Liver (tissue), 9 donors: ENCODE results near the gene IMPDH2. TPM values are rescaled to one million over a fixed set of nuclear protein-coding genes. Genes with fewer than 3 reads are reported as not detected.

ENCODE experiments used
- DNase-seq: peaks from one replicate; pipeline ENCODE4 v3.0.0-alpha.2; 2017; ENCODE audit warnings: low spot score
- H3K27ac ChIP-seq, 2 donors: one replicate each; pipeline ENCODE4 v1.7.0; 2013; ENCODE audit warnings: inconsistent platforms in 2 of 2, low read length in 2 of 2, control low read depth in 1 of 2, low read depth in 1 of 2, mild to moderate bottlenecking in 1 of 2
- H3K27me3 ChIP-seq, 4 donors: one replicate each; pipeline versions ENCODE4 v1.6.1 to v1.7.0; 2013; ENCODE audit warnings: low read length in 3 of 4, inconsistent platforms in 1 of 4, mild to moderate bottlenecking in 1 of 4, moderate library complexity in 1 of 4; ENCODE audit not compliant: control insufficient read depth in 4 of 4, insufficient read depth in 4 of 4
- H3K36me3 ChIP-seq, 4 donors: one replicate each; pipeline versions ENCODE4 v1.6.1 to v1.7.0; 2013; ENCODE audit warnings: low read length in 3 of 4, mild to moderate bottlenecking in 3 of 4, low read depth in 1 of 4, moderate library complexity in 1 of 4; ENCODE audit not compliant: control insufficient read depth in 4 of 4, insufficient read depth in 3 of 4
- H3K4me1 ChIP-seq, 4 donors: one replicate each; pipeline versions ENCODE4 v1.6.1 to v1.7.0; 2013; ENCODE audit warnings: low read length in 3 of 4, mild to moderate bottlenecking in 3 of 4, moderate library complexity in 1 of 4; ENCODE audit not compliant: control insufficient read depth in 4 of 4, insufficient read depth in 4 of 4
- H3K4me3 ChIP-seq, 3 donors: one replicate each; pipeline versions ENCODE4 v1.6.1 to v1.7.0; 2013; ENCODE audit warnings: low read length in 3 of 3, control low read depth in 1 of 3, low read depth in 1 of 3, mild to moderate bottlenecking in 1 of 3
- H3K9ac ChIP-seq, 2 donors: one replicate each; pipeline ENCODE4 v1.7.0; 2013; ENCODE audit warnings: low read length in 2 of 2, mild to moderate bottlenecking in 2 of 2, moderate library complexity in 2 of 2, control low read depth in 1 of 2, low read depth in 1 of 2
- H3K9me3 ChIP-seq, 4 donors: one replicate each; pipeline versions ENCODE4 v1.6.1 to v1.7.0; 2013; ENCODE audit warnings: low read length in 3 of 4; ENCODE audit not compliant: control insufficient read depth in 4 of 4
- EGR1 ChIP-seq, 2 donors: IDR thresholded peaks; 2 replicates each; pipeline ENCODE4 v1.6.1; 2016 to 2018; ENCODE audit warnings: antibody characterized with exemption in 2 of 2, low read depth in 2 of 2
- HNF4A ChIP-seq, 2 donors: conservative IDR thresholded peaks; 2 replicates each; pipeline ENCODE4 v1.6.1; 2016; ENCODE audit warnings: antibody characterized with exemption in 2 of 2, mild to moderate bottlenecking in 2 of 2
- HNF4G ChIP-seq: IDR thresholded peaks from 2 replicates; pipeline ENCODE4 v1.6.1; 2016; ENCODE audit warnings: antibody characterized with exemption
- MAX ChIP-seq: IDR thresholded peaks from 2 replicates; pipeline ENCODE4 v1.6.1; 2016; ENCODE audit warnings: antibody characterized with exemption
- NR2F2 ChIP-seq: IDR thresholded peaks from 2 replicates; pipeline ENCODE4 v1.6.1; 2016; ENCODE audit warnings: antibody characterized with exemption
- RAD21 ChIP-seq, 2 donors: IDR thresholded peaks; 2 replicates each; pipeline ENCODE4 v1.6.1; 2016; ENCODE audit warnings: antibody characterized with exemption in 2 of 2, mild to moderate bottlenecking in 2 of 2
- REST ChIP-seq: IDR thresholded peaks from 2 replicates; pipeline ENCODE4 v1.6.1; 2016; ENCODE audit warnings: antibody characterized with exemption, mild to moderate bottlenecking
- RXRA ChIP-seq, 2 donors: IDR thresholded peaks; 2 replicates each; pipeline ENCODE4 v1.6.1; 2017 to 2018; ENCODE audit warnings: antibody characterized with exemption in 2 of 2, mild to moderate bottlenecking in 1 of 2
- SP1 ChIP-seq: IDR thresholded peaks from 2 replicates; pipeline ENCODE4 v1.6.1; 2018; ENCODE audit warnings: antibody characterized with exemption, mild to moderate bottlenecking
- WGBS: extraction: QIAGEN DNeasy Blood & Tissue Kit; methylation state at CpG from one replicate; pipeline ENCODE4 v1.1.7; 2013; 5-methylcytosine and 5-hydroxymethylcytosine counted together
- polyA plus RNA-seq, 2 donors: library from polyadenylated mRNA; stranded (reverse) in 1 of 2; unstranded in 1 of 2; fragments of 200-250 nt in 1 of 2; fragments of >200 nt in 1 of 2; fragmentation: Nextera tagmentation in 1 of 2; extraction: Ambion mirVana in 1 of 2; gene quantifications; one replicate each; pipeline versions ENCODE4 v1.2.1 to v1.2.3, GENCODE V29; 2013 to 2015
- total RNA-seq, 2 donors: library from RNA; depleted of rRNA; stranded (reverse); fragments of >200 nt; gene quantifications; one replicate each; pipeline ENCODE4 v1.2.3, GENCODE V29; 2014
- TF ChIP-seq, protein P1 (sequence below): IDR thresholded peaks from 2 replicates; pipeline ENCODE4 v1.6.1; 2016; ENCODE audit warnings: antibody characterized with exemption
- donor health status: healthy.
- donor health status: healthy.
- donor health status: healthy.
- donor health status: healthy.
- donor health status: healthy.

The IMPDH2 gene
- total and polyA plus RNA-seq, 4 donors = 20.9 to 182 (median 39.7) TPM

DNA sequence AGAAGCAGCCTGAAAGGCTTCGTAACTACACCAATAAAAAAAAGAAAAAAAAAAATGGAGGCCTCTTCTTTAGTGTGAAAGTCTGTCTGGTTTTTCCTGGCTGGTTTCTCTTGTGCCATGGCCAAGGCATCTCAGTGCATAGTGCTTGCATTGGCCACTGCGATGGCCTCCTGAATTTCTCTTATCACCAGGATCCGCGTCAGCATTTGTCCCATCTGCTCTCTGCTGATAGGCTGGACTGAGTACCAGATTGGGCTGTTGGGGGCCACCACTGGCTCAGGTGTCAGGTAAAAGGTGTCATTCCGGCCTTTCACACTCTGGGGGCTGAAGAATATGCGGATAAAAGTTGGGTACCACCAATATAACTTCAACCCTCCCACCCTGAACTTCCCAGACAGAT is 1.1 kb upstream of the IMPDH2 start:
- H3K9ac ChIP-seq = no peak overlapping the region
- no peaks in the 10 kb centered on the region for H3K27me3 ChIP-seq
- H3K9me3 ChIP-seq = no peaks in the 10 kb centered on the region
- DNase-seq = peak; percentile 65
- H3K4me3 ChIP-seq = no peak overlapping the region
- H3K4me1 ChIP-seq = peaks cover 0 to 16% (median 12%) of the 10 kb centered on the region in 4 donors
- H3K36me3 ChIP-seq = peaks cover 3 to 50% (median 36%) of the 10 kb centered on the region in 4 donors
- WGBS = 95% methylated on average over 6 of the region's 6 CpGs
- TF ChIP-seq MAX (no peak), REST (no peak), NR2F2 (no peak), RXRA (IDR thresholded peaks at IDR 0.05) (no peak)
- no peak overlapping the region for H3K27ac ChIP-seq

GRCh38 chr3:49029563-49029884 is 326 bp upstream of the IMPDH2 start:
- H3K9ac ChIP-seq = peak overlapping the region in 1 of 2 donors; percentile 87
- TF ChIP-seq RXRA (IDR thresholded peaks at IDR 0.05) (no peak), NR2F2 (no peak), HNF4A (conservative IDR thresholded peaks at IDR 0.05) (no peak), HNF4G (no peak), EGR1 (IDR thresholded peaks at IDR 0.05; ENCODE audit: low read depth in 2 of 2) (no peak), REST (no peak), RAD21 (IDR thresholded peaks at IDR 0.05) (peak in 1 of 2 donors; percentile 2), SP1 (peak; percentile 3), MAX (no peak)
- TF ChIP-seq, protein P1, sequence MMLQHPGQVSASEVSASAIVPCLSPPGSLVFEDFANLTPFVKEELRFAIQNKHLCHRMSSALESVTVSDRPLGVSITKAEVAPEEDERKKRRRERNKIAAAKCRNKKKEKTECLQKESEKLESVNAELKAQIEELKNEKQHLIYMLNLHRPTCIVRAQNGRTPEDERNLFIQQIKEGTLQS = no peak
- no peak for DNase-seq
- no peak overlapping the region for H3K4me3 ChIP-seq
- peak overlapping the region; percentile 96 for H3K27ac ChIP-seq
- H3K27me3 ChIP-seq = no peaks in the 10 kb centered on the region
- no peaks in the 10 kb centered on the region for H3K9me3 ChIP-seq
- H3K4me1 ChIP-seq = peaks cover 1 to 21% (median 14%) of the 10 kb centered on the region in 4 donors
- 3% methylated on average over 7 of the region's 7 CpGs for WGBS
- H3K36me3 ChIP-seq = peaks cover 3 to 51% (median 35%) of the 10 kb centered on the region in 4 donors
